ENCODE measurements around the gene TBC1D22A. TPM values are rescaled to one million over a fixed set of nuclear protein-coding genes. Genes with fewer than 3 reads are reported as not detected.
"Not testable (repeated sequence)": the region's sequence is repeated elsewhere in the genome, so short reads cannot be mapped to it uniquely, and the experiment has no call there.

The TBC1D22A gene
- total RNA-seq, 1 donor from 2014 or later, result 87.8 TPM

DNA sequence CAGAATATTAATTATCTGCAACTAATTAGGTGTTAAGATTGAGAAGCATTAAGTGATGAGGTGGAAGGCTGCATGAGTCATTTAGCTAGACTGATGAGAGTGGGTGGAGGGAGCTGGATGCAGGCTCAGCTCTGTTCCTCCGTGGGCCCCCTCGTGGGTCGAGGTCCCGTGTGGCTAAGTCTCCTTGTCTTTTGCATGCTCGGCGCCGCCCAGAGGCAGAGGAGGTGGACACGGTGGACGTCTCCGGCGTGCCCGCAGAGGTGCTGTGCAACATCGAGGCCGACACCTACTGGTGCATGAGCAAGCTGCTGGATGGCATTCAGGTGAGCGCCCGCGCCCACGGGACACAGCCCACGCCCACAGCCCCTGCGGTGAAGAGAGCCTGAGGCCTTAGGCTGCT is 211.6 kb downstream of the TBC1D22A start:
- Histone ChIP-seq H3K4me1 (no peaks in the 10 kb centered on the region), H3K36me3 (peaks cover 13 to 15% of the 10 kb centered on the region in 2 donors), H3K9me3 (no peaks in the 10 kb centered on the region), H3K4me3 (no peak overlapping the region), H3K27me3 (no peaks in the 10 kb centered on the region), H3K27ac (no peak overlapping the region)
- DNase-seq (ENCODE audit: low spot score in 2 of 2), result no peak
- TF ChIP-seq, protein P1, sequence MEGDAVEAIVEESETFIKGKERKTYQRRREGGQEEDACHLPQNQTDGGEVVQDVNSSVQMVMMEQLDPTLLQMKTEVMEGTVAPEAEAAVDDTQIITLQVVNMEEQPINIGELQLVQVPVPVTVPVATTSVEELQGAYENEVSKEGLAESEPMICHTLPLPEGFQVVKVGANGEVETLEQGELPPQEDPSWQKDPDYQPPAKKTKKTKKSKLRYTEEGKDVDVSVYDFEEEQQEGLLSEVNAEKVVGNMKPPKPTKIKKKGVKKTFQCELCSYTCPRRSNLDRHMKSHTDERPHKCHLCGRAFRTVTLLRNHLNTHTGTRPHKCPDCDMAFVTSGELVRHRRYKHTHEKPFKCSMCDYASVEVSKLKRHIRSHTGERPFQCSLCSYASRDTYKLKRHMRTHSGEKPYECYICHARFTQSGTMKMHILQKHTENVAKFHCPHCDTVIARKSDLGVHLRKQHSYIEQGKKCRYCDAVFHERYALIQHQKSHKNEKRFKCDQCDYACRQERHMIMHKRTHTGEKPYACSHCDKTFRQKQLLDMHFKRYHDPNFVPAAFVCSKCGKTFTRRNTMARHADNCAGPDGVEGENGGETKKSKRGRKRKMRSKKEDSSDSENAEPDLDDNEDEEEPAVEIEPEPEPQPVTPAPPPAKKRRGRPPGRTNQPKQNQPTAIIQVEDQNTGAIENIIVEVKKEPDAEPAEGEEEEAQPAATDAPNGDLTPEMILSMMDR (IDR thresholded peaks at IDR 0.05), result no peak
- intact Hi-C loops (cut with DNase I), result no loop called here

DNA sequence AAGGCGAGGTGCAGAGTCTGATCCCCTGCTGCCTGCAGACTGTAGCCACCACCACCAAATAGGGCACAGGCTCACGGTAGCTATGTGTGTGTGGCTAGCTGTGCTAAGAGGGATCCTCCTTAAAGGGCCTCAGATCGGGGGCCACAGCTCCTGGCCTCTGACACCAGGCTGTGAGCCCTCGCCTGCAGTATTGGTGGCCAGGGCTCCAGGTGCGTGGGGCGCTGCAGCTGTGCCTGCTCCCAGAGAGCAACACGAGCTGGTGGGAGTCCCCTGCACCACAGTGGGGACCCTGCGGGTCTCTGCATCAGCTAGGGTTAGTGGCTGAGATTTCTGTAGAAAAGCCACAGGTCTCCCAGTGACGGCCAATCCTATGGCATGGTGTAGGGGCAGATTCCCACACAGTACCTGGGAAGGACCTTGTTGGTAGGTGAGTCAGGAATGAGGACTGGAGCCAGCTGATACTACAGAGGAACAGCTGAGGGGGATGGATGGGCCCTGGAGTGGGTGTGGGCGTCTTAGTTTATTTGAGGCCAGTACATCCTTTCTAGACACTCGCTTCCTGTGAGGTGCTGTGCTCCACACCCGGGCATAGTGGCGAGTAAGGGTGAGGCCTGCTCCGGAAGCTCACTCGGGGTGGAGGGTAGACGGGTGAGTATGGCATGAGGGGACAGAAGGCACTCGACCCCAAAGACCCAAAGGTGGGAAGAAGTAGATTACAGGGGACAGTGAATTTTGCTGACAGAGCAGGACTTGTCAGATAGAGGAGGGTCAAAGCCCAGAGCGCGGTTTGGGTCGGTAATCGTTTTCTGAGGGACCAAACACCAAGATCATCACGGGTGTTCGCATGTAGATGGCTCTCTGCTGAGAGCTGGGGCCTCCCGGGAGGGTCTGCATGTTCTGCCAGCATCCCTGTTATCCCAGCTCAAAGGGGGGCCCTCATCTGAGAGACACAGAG is 212.5 kb downstream of the TBC1D22A start:
- intact Hi-C loops (cut with DNase I), result no loop called here
- Histone ChIP-seq H3K9me3 (no peaks in the 10 kb centered on the region), H3K27me3 (no peaks in the 10 kb centered on the region), H3K27ac (no peak overlapping the region), H3K4me1 (no peaks in the 10 kb centered on the region), H3K36me3 (peaks cover 13 to 15% of the 10 kb centered on the region in 2 donors), H3K4me3 (no peak overlapping the region)
- DNase-seq (ENCODE audit: low spot score in 2 of 2), result no peak
- TF ChIP-seq, protein P1 (IDR thresholded peaks at IDR 0.05), result no peak

DNA sequence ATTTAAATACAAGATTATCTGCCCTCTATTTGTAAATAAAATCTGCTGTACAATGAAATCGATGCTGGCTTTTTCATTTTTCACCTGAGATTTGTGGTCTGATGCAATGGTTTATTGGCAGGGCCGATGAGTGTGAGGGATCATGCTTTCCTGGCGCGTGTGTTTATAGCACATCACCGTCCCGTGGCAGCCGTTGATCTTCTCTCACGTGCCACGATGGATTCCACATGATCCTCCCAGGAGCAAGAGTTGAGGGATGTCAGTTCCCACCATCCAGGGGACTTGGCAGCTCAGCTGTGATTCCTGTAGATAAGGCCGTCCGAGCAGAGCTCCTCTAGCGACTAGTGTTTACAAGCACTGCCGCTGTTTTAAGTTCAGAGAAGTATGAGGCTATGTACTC is 213.7 kb downstream of the TBC1D22A start:
- intact Hi-C loops (cut with DNase I), result no loop called here
- Histone ChIP-seq H3K36me3 (peaks cover 13 to 15% of the 10 kb centered on the region in 2 donors), H3K4me3 (no peak overlapping the region), H3K9me3 (no peaks in the 10 kb centered on the region), H3K27me3 (no peaks in the 10 kb centered on the region), H3K27ac (no peak overlapping the region), H3K4me1 (no peaks in the 10 kb centered on the region)
- TF ChIP-seq, protein P1 (IDR thresholded peaks at IDR 0.05), result no peak
- no peak for DNase-seq (ENCODE audit: low spot score in 2 of 2)

DNA sequence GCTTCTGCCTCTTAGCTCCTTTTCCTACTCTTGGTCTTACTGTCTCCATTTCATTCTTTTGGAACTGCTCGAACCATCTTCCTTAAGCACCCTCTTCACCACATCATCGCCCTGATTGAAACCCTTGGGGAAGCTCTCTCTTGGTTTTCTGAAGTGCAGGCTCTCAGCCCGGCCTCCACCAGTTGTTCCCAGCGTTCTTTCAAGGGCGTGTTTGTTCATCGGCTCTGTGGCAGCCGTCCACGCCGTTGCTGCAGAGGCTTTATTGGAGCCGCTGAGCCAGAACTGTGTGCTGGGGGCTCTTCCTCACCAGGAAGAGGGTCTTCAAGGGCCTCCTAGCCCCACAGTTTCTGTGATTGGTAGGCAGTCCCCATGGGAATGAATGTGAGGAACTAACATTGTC is 214.1 kb downstream of the TBC1D22A start:
- Histone ChIP-seq H3K36me3 (peaks cover 13 to 15% of the 10 kb centered on the region in 2 donors), H3K4me1 (no peaks in the 10 kb centered on the region), H3K27me3 (no peaks in the 10 kb centered on the region), H3K9me3 (no peaks in the 10 kb centered on the region), H3K4me3 (no peak overlapping the region), H3K27ac (no peak overlapping the region)
- no peak for DNase-seq (ENCODE audit: low spot score in 2 of 2)
- intact Hi-C loops (cut with DNase I), result no loop called here
- TF ChIP-seq, protein P1 (IDR thresholded peaks at IDR 0.05), result no peak

DNA sequence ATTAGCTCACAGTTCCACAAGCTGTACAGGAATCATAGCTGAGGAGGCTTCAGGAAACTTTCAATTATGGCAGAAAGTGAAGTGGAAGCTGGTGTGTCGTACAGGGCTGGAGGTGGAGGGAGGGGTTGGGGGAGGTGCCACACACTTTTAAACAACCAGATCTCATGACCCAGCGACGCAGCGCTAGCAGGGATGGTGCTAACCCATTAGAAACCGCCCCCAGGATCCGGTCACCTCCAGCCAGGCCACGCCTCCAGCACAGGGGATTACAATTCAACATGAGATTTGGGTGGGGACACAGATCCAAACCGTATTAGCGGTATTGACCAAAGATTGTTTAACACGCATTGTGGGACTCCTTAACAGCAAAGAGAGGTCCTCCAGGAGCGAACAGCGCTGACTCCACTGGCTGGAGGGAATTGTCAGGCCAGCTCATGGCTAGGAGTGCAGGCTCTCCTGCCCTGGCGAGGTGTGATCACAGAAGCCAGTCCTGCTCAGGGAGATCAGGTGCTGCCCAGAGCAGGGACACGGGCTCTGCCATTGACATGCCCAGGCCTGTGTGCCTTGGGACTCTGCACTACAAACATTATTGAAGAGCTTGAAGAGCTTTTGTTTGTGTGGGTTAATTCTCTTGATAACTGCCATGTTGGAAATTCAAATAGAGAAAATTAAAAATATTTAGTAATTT is 215.3 kb downstream of the TBC1D22A start:
- Histone ChIP-seq H3K27ac (no peak overlapping the region), H3K27me3 (no peaks in the 10 kb centered on the region), H3K4me1 (no peaks in the 10 kb centered on the region), H3K36me3 (peaks cover 13 to 15% of the 10 kb centered on the region in 2 donors), H3K9me3 (no peaks in the 10 kb centered on the region), H3K4me3 (no peak overlapping the region)
- no peak for DNase-seq (ENCODE audit: low spot score in 2 of 2)
- intact Hi-C loops (cut with DNase I), result no loop called here
- TF ChIP-seq, protein P1 (IDR thresholded peaks at IDR 0.05), result no peak

DNA sequence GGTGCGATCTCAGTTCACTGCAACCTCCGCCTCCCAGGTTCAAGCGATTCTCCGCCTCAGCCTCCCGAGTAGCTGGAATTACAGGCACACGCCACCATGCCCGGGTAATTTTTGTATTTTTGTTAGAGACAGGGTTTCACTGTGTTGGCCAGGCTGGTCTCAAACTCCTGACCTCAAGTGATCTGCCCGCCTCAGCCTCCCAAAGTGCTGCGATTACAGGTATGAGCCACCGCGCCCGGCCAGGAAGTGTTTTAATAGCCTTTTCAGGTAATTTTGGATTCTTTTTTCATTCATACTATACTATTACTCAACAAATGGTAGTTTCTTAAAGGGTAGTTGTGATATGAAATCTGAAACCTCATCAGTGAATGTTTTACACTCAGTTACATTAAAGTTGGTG is 216.2 kb downstream of the TBC1D22A start:
- H3K36me3 ChIP-seq, result peaks cover 13 to 15% of the 10 kb centered on the region in 2 donors
- H3K27me3 ChIP-seq; intact Hi-C loops (cut with DNase I); H3K27ac ChIP-seq; H3K4me1 ChIP-seq; DNase-seq (ENCODE audit: low spot score in 2 of 2); H3K9me3 ChIP-seq; H3K4me3 ChIP-seq: not testable (repeated sequence)

Data from ascending aorta (tissue), 2 donors.